GM19240 (cell line): ENCODE measurements around the gene MASP1.

Source experiments
- DNase-seq: peaks from one replicate; pipeline ENCODE4 v3.0.0; 2011; ENCODE audit warnings: low spot score; ENCODE audit not compliant: insufficient read length

Gene MASP1

DNA sequence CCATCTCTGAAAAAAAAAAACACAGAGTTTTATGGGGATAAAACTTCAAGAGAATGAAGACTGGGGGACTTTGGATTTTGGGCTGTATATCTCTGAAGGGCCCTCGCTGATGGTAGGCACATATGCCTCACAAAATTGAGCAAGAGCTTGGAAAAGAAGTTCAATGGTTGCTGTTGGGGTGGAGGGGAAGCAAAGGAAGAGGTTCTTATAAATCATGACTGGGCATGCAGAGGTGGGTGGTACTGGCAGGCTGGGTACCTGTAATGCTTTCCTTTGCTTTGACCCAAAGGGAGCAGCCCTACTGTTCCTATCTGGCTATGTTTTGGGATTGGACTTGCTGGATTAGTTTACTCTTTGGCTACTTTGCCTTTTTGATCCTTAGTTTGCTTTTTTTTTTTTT lies 100.3 kb downstream of the MASP1 start:
- DNase-seq = no peak

DNA sequence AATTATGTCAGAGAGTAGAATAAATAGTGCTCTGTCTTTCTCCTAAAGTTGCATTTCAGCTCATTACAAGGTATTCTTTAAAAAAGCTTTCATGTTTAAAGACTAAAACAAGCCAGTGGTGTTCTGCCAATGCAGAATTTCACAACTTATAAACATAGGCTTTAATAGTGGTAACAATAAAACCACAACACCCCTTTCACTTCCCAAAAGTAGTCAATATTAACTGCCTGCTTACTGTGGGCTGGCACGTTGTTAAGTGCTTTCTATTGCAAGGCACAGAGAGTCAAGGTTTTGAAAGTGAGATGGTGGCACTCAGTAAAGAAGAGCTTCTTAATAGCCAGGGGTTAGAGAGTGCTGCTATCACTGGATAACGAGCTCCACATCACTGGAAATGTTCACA lies 102.6 kb downstream of the MASP1 start:
- no peak for DNase-seq

DNA sequence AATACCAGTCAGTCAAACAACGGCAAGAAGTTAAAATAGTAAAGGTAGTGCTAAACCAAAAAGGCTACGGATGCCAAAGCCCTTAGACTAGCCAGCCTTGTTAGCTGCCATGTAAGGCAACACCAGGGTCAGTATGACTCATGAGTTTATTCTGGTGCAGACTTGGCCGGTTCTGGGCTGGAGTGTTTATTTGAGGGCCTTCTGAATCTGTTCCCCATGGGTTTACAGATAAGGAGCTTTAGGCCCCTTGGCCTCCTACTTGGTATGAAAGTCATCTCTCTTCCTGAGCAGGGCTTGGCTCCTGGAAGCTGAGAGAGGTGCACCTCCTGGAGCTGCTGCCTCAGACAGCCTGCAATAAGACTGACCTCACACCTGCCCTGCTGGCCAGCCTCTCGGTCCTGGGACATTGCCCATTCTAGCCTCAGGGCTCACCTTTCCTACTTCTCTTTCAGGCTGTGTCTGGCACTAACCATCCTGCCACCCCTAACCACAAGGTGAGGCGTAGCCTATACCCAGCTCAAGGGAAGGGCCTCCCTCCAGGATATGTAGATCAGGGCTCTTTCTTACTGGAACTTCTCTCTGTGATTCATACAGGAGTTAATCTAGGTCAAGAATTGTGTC lies 104.6 kb downstream of the MASP1 start:
- no peak for DNase-seq

DNA sequence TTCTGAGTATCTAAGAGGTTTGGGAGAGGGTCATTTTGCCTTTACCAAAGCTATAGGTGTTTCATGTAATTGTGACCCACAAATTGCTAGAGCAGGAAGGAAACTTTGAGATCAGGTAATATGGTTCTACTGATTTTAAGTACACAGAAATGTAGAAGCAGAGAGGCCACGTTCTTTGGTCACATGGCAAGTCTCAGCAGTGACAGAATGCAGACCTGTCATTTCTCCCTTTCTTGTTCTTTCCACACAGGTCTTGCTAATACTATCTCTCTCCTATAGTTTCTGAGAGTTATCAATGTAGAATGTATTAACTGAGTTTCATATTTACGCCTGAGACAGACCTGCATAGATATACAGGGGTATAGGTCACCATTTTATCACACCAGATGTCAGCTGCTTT lies 105.2 kb downstream of the MASP1 start:
- no peak for DNase-seq

DNA sequence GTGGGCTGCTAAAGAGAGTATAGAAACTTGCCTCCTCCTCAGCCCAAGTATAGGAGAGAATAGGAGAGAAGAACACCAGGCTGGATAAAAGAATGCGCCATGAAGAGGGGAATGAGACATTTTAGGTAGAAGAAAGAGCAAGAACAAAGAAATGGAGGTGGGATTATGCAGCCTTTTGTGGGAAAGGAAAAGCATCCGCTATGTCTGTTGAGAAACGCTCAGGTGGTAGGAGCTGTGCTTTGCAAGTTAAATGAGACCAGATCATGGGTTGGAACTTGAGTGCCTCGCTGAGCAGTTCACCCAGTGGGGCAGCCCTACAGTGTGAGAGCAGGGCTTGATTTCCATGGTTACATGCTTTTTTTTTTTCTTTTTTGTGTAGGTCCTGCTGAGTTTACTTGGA lies 105.8 kb downstream of the MASP1 start:
- no peak for DNase-seq
